DOHH2 (cell line): ENCODE data around the gene CAPN12.

Source experiments
- EZH2phosphoT487 ChIP-seq: fragments of 200-600 bp; sonication (generic); IDR thresholded peaks from 2 replicates; pipeline ENCODE4 v1.6.1; 2017; ENCODE audit warnings: borderline replicate concordance, mild to moderate bottlenecking, antibody characterized with exemption, low read length, moderate library complexity, mixed read lengths
- TF ChIP-seq, protein P1 (sequence below): fragments of 200-600 bp; sonication (generic); IDR thresholded peaks from one replicate; pipeline ENCODE4 v1.5.1; 2014; ENCODE audit warnings: antibody characterized with exemption, mild to moderate bottlenecking, low read depth, low read length; ENCODE audit not compliant: poor library complexity, severe bottlenecking

- TF ChIP-seq, protein P1, sequence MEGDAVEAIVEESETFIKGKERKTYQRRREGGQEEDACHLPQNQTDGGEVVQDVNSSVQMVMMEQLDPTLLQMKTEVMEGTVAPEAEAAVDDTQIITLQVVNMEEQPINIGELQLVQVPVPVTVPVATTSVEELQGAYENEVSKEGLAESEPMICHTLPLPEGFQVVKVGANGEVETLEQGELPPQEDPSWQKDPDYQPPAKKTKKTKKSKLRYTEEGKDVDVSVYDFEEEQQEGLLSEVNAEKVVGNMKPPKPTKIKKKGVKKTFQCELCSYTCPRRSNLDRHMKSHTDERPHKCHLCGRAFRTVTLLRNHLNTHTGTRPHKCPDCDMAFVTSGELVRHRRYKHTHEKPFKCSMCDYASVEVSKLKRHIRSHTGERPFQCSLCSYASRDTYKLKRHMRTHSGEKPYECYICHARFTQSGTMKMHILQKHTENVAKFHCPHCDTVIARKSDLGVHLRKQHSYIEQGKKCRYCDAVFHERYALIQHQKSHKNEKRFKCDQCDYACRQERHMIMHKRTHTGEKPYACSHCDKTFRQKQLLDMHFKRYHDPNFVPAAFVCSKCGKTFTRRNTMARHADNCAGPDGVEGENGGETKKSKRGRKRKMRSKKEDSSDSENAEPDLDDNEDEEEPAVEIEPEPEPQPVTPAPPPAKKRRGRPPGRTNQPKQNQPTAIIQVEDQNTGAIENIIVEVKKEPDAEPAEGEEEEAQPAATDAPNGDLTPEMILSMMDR: no peak
- no peak for TF ChIP-seq EZH2phosphoT487
Observed at GRCh38 chr19:38718747-38719543, 25.3 kb downstream of the CAPN12 start.
